Body of pancreas (tissue), 4 donors: ENCODE data around the gene CMIP. TPM values are rescaled to one million over a fixed set of nuclear protein-coding genes. Genes with fewer than 3 reads are reported as not detected.

Source experiments
- ATAC-seq: fragments of 150-250 bp; one replicate; pipeline ENCODE4 v1.9.1; 2016
- DNase-seq, 4 donors: peaks; one replicate each; pipeline ENCODE4 v3.0.0-alpha.2; 2019
- H3K27ac ChIP-seq, 4 donors: fragments of 200-600 bp; sonication (generic); 1 replicate in 3 of 4; 2 replicates in 1 of 4; pipeline versions ENCODE4 v1.5.1 to v1.6.1; 2016 to 2019; ENCODE audit warnings: mild to moderate bottlenecking in 1 of 4, mixed read lengths in 1 of 4, moderate library complexity in 1 of 4
- H3K27me3 ChIP-seq, 2 donors: fragments of 200-600 bp; sonication (generic); one replicate each; pipeline ENCODE4 v1.6.0; 2016; ENCODE audit warnings: mild to moderate bottlenecking in 1 of 2
- H3K36me3 ChIP-seq, 2 donors: fragments of 200-600 bp; sonication (generic); replicated peaks in 1 of 2; 2 replicates each; pipeline ENCODE4 v1.5.1; 2016; ENCODE audit warnings: low read depth in 2 of 2; ENCODE audit not compliant: insufficient read depth in 1 of 2
- H3K4me1 ChIP-seq: fragments of 200-600 bp; sonication (generic); one replicate; pipeline ENCODE4 v1.6.0; 2016
- H3K4me3 ChIP-seq, 2 donors: fragments of 200-600 bp; sonication (generic); 1 replicate in 1 of 2; 2 replicates in 1 of 2; pipeline ENCODE4 v1.5.1; 2016 to 2019
- H3K9me3 ChIP-seq, 3 donors: fragments of 200-600 bp; sonication (generic); 1 replicate in 2 of 3; 2 replicates in 1 of 3; pipeline ENCODE4 v1.5.1; 2016
- CTCF ChIP-seq, 7 experiments: fragments of 450-650 bp in 4 of 7; fragments of 200-600 bp in 3 of 7; sonication (generic) in 3 of 7; IDR thresholded peaks; one replicate each; pipeline ENCODE4 v1.5.1; 2016 to 2019; ENCODE audit warnings: antibody characterized with exemption in 7 of 7
- POLR2A ChIP-seq, 3 donors: fragments of 450-650 bp; IDR thresholded peaks; one replicate each; pipeline ENCODE4 v1.6.1; 2016; ENCODE audit warnings: antibody characterized with exemption in 3 of 3, mild to moderate bottlenecking in 2 of 3
- WGBS, 2 donors: methylation state at CpG; one replicate each; pipeline ENCODE4 v1.1.5; 2017; 5-methylcytosine and 5-hydroxymethylcytosine counted together
- intact Hi-C: fragments of 100-400 bp; cut with DNase I; formaldehyde crosslinking; loops from one replicate; pipeline ENCODE4 v1.15.1; 2023
- total RNA-seq, 2 donors: library from RNA; depleted of rRNA; stranded (reverse); fragments of >200 nt; gene quantifications; one replicate each; pipeline ENCODE4 v1.1.0, GENCODE V29; 2016

CMIP gene
- total RNA-seq, 2 donors from 2014 or later = 18.7 to 18.8 TPM

- no peak for ATAC-seq
- Histone ChIP-seq H3K9me3 (no peaks in the 10 kb centered on the region), H3K36me3 (peaks cover 0 to 12% of the 10 kb centered on the region in 2 donors), H3K4me3 (no peak overlapping the region), H3K4me1 (no peaks in the 10 kb centered on the region), H3K27me3 (no peaks in the 10 kb centered on the region), H3K27ac (no peak overlapping the region)
- DNase-seq = no peak
- TF ChIP-seq CTCF (IDR thresholded peaks at IDR 0.05) = no peak
- no peak for TF ChIP-seq POLR2A (IDR thresholded peaks at IDR 0.05)
- intact Hi-C loops = no loop called here
- 86 to 89% methylated on average over 9 to 12 of the region's 14 CpGs for WGBS, 2 donors
These were observed 227.4 kb downstream of the CMIP start for GRCh38 chr16:81671738-81672597.

GRCh38 chr16:81673432-81673831 is 228.8 kb downstream of the CMIP start:
- no peaks in the 10 kb centered on the region for H3K9me3 ChIP-seq
- H3K27me3 ChIP-seq = no peaks in the 10 kb centered on the region
- WGBS, 2 donors = 92% methylated on average over 7 of the region's 7 CpGs
- DNase-seq (no peak), ATAC-seq (no peak)
- peaks cover 0 to 13% of the 10 kb centered on the region in 2 donors for H3K36me3 ChIP-seq
- H3K27ac ChIP-seq = no peak overlapping the region
- no peaks in the 10 kb centered on the region for H3K4me1 ChIP-seq
- intact Hi-C loops = no loop called here
- TF ChIP-seq CTCF (IDR thresholded peaks at IDR 0.05) = no peak
- TF ChIP-seq POLR2A (IDR thresholded peaks at IDR 0.05) = no peak
- no peak overlapping the region for H3K4me3 ChIP-seq

- Histone ChIP-seq H3K27me3 (no peaks in the 10 kb centered on the region), H3K27ac (no peak overlapping the region), H3K9me3 (no peaks in the 10 kb centered on the region), H3K36me3 (peaks cover 0 to 20% of the 10 kb centered on the region in 2 donors), H3K4me3 (no peak overlapping the region), H3K4me1 (no peaks in the 10 kb centered on the region)
- 83 to 97% methylated on average over 3 of the region's 3 CpGs for WGBS, 2 donors
- intact Hi-C loops = no loop called here
- no peak for ATAC-seq
- no peak for TF ChIP-seq POLR2A (IDR thresholded peaks at IDR 0.05)
- DNase-seq = no peak
These were observed 231.1 kb downstream of the CMIP start for GRCh38 chr16:81675662-81676061.

GRCh38 chr16:81676066-81676882 is 231.7 kb downstream of the CMIP start:
- Histone ChIP-seq H3K27ac (no peak overlapping the region), H3K9me3 (no peaks in the 10 kb centered on the region), H3K27me3 (no peaks in the 10 kb centered on the region), H3K36me3 (peaks cover 0 to 20% of the 10 kb centered on the region in 2 donors), H3K4me3 (no peak overlapping the region), H3K4me1 (no peaks in the 10 kb centered on the region)
- intact Hi-C loops = no loop called here
- no peak for TF ChIP-seq POLR2A (IDR thresholded peaks at IDR 0.05)
- no peak for TF ChIP-seq CTCF (IDR thresholded peaks at IDR 0.05)
- ATAC-seq = no peak
- DNase-seq = no peak
- 85 to 87% methylated on average over 19 of the region's 19 CpGs for WGBS, 2 donors
